Measurements from ENCODE around the gene CES1.
"Not testable (repeated sequence)": the region's sequence is repeated elsewhere in the genome, so short reads cannot be mapped to it uniquely, and the experiment has no call there.

Gene CES1

DNA sequence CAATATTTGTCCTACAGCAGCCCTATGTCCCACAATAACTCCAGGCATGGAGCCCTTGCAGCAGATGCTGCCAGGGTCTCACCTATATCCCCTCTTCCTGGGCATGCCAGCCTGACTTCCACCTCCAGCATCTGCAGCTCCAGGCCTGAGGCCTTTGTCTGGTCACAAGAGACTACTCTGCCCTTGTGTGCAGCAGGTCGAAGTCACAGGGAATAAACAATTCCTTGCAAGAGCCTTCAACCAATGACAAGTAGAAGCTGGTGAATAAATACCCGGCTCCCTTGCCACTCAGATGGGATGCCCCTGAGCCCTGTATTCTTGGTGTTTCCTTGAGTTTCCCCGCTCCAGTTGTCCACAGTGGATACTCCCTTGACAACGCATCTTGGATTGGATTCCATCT, 23.0 kb downstream of the CES1 start:
- Mint-ChIP-seq H3K36me3 (ENCODE audit: insufficient read depth) (no peaks in the 10 kb centered on the region), H3K4me3 (no peak overlapping the region), H3K27me3 (peaks cover 41% of the 10 kb centered on the region), H3K9me3 (no peaks in the 10 kb centered on the region), H3K27ac (ENCODE audit: low read depth) (no peak overlapping the region), H3K4me1 (no peaks in the 10 kb centered on the region)
- DNase-seq (ENCODE audit: low spot score in 2 of 2) (no peak), ATAC-seq (replicated peaks; ENCODE audit: extremely low read depth, poor library complexity, severe bottlenecking) (no peak)

DNA sequence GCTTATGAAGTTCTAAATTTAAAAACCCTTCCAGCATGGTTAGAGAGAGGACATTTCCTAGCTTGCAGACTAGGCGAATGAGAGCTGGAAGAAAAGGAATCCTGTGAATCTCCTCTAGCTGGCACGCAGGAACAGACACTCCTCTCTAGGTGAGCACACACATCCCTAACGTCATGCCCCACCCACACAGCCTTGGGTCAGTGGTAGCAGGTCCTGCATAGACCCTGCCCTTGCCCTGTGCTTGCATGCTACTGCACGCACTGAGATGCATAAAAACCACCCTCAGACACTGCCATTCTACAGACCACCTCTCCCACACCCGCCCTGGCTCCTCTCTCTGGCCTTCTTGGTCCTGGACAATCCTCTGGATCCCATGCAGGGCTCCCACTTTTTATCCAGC, 23.5 kb downstream of the CES1 start:
- no peaks in the 10 kb centered on the region for H3K4me1 Mint-ChIP-seq
- no peak for ATAC-seq (replicated peaks; ENCODE audit: extremely low read depth, poor library complexity, severe bottlenecking)
- peaks cover 36% of the 10 kb centered on the region for H3K27me3 Mint-ChIP-seq
- no peak overlapping the region for H3K4me3 Mint-ChIP-seq
- H3K27ac Mint-ChIP-seq (ENCODE audit: low read depth) = no peak overlapping the region
- H3K9me3 Mint-ChIP-seq = no peaks in the 10 kb centered on the region
- H3K36me3 Mint-ChIP-seq (ENCODE audit: insufficient read depth) = no peaks in the 10 kb centered on the region
- DNase-seq (ENCODE audit: low spot score in 2 of 2) = no peak

DNA sequence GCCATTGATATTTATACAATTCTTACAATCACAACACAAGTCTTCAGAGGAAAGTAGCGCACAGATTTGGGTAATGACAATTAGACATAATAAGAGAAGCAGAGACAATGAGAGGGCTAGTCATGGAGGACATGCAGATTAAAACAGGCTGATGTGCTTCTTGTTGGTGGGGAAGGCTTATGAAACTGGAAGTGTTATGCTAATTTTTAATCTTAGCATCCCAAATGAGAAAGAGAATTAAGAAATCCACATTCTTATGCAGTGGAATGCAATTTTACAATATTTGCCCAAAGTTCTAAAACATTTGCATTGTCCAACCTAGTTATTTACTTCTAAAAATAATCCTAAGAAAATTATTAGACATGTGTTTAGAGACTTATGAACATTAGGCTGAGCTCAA, 24.6 kb downstream of the CES1 start:
- not testable (repeated sequence) for H3K9me3 Mint-ChIP-seq; ATAC-seq (replicated peaks; ENCODE audit: extremely low read depth, poor library complexity, severe bottlenecking); H3K36me3 Mint-ChIP-seq (ENCODE audit: insufficient read depth); DNase-seq (ENCODE audit: low spot score in 2 of 2); H3K4me1 Mint-ChIP-seq; H3K4me3 Mint-ChIP-seq; H3K27ac Mint-ChIP-seq (ENCODE audit: low read depth)
- H3K27me3 Mint-ChIP-seq = peaks cover 35% of the 10 kb centered on the region

DNA sequence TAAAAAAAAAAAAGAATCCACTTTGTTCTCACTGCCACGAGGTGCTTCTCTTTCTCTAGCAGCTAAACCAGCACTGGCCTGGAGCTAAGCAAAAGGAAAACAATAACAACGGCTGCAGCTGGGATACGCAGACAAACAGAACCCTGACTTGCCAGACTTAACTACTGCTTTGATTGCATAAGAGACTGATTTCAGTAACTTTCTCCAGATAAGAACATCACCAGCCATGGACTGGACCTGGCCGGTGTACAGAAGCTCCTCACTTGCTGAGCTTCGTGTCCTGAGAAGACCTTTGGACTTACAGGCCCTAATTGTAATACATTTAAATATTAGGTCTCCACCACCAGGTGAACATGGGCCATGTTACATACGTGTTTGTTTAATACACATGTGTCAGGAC, 27.8 kb downstream of the CES1 start:
- H3K27ac Mint-ChIP-seq (ENCODE audit: low read depth); H3K9me3 Mint-ChIP-seq; ATAC-seq (replicated peaks; ENCODE audit: extremely low read depth, poor library complexity, severe bottlenecking); H3K36me3 Mint-ChIP-seq (ENCODE audit: insufficient read depth); H3K4me3 Mint-ChIP-seq; H3K27me3 Mint-ChIP-seq; DNase-seq (ENCODE audit: low spot score in 2 of 2); H3K4me1 Mint-ChIP-seq: not testable (repeated sequence)

DNA sequence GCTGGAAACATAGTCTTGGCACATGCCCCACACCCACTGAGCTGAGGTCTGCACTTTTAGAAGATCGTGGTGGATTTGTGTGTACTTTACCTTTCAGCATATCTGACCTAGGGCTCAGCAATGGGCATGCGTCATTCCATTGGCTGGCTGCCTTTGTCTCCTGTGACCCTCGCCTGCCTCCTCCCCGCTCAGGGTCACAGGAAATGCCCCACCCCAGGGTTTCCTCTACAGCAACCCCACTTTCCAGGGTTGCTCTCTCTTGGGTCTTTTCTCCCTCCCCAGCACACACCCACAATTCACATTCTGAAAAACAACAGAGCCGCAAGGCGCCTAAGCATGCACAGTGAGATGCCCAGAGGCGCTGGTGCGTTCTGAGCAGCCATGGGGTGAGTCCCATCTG, 29.2 kb downstream of the CES1 start:
- H3K4me1 Mint-ChIP-seq; H3K36me3 Mint-ChIP-seq (ENCODE audit: insufficient read depth); DNase-seq (ENCODE audit: low spot score in 2 of 2); H3K9me3 Mint-ChIP-seq; H3K27me3 Mint-ChIP-seq; H3K27ac Mint-ChIP-seq (ENCODE audit: low read depth); H3K4me3 Mint-ChIP-seq: not testable (repeated sequence)
- ATAC-seq (replicated peaks; ENCODE audit: extremely low read depth, poor library complexity, severe bottlenecking) = peak; percentile 88

DNA sequence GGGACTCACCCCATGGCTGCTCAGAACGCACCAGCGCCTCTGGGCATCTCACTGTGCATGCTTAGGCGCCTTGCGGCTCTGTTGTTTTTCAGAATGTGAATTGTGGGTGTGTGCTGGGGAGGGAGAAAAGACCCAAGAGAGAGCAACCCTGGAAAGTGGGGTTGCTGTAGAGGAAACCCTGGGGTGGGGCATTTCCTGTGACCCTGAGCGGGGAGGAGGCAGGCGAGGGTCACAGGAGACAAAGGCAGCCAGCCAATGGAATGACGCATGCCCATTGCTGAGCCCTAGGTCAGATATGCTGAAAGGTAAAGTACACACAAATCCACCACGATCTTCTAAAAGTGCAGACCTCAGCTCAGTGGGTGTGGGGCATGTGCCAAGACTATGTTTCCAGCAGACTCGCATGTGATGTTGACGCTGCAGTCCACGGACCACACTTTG, 39.9 kb downstream of the CES1 start:
- peak; percentile 85 for ATAC-seq (replicated peaks; ENCODE audit: extremely low read depth, poor library complexity, severe bottlenecking)
- DNase-seq (ENCODE audit: low spot score in 2 of 2); H3K9me3 Mint-ChIP-seq; H3K27ac Mint-ChIP-seq (ENCODE audit: low read depth); H3K4me1 Mint-ChIP-seq; H3K27me3 Mint-ChIP-seq; H3K36me3 Mint-ChIP-seq (ENCODE audit: insufficient read depth); H3K4me3 Mint-ChIP-seq: not testable (repeated sequence)

DNA sequence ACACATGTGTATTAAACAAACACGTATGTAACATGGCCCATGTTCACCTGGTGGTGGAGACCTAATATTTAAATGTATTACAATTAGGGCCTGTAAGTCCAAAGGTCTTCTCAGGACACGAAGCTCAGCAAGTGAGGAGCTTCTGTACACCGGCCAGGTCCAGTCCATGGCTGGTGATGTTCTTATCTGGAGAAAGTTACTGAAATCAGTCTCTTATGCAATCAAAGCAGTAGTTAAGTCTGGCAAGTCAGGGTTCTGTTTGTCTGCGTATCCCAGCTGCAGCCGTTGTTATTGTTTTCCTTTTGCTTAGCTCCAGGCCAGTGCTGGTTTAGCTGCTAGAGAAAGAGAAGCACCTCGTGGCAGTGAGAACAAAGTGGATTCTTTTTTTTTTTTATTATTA, 41.4 kb downstream of the CES1 start:
- ATAC-seq (replicated peaks; ENCODE audit: extremely low read depth, poor library complexity, severe bottlenecking); H3K36me3 Mint-ChIP-seq (ENCODE audit: insufficient read depth); H3K27me3 Mint-ChIP-seq; H3K27ac Mint-ChIP-seq (ENCODE audit: low read depth); H3K9me3 Mint-ChIP-seq; DNase-seq (ENCODE audit: low spot score in 2 of 2); H3K4me1 Mint-ChIP-seq; H3K4me3 Mint-ChIP-seq: not testable (repeated sequence)

DNA sequence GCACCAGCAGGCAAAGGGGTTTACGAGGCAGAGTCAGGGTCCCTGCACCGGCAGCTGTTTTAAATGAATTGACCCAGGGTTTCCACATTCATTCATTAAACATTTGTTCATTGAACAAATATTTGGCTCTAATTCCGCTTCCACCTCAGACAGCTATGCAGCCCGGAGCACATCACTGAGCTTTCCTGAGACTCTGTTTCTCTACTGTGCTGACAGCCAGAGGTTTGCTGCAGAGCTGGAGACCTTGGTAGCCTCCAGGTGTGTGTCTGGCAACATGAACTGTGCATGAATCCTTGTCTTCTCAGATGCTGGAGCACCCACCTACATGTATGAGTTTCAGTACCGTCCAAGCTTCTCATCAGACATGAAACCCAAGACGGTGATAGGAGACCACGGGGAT, 42.7 kb downstream of the CES1 start:
- H3K4me3 Mint-ChIP-seq; ATAC-seq (replicated peaks; ENCODE audit: extremely low read depth, poor library complexity, severe bottlenecking); H3K9me3 Mint-ChIP-seq: not testable (repeated sequence)

DNA sequence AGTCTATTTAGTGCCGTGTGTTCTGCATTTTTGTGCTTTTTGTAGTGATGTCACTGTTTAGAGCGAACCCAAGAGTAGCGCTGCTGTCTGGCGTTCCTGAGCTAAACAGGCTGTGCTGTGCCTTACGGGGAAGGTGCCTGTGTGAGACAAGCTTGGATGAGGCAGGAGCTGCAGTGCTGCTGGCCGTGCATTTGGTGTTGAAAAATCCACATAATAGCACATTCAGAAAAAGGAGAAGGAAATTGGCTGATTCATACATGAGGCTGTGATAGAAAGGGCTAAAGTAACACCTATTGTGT, 50.2 kb downstream of the CES1 start:
- H3K27me3 Mint-ChIP-seq = peaks cover 55% of the 10 kb centered on the region
- H3K4me3 Mint-ChIP-seq; DNase-seq (ENCODE audit: low spot score in 2 of 2); H3K27ac Mint-ChIP-seq (ENCODE audit: low read depth); ATAC-seq (replicated peaks; ENCODE audit: extremely low read depth, poor library complexity, severe bottlenecking); H3K9me3 Mint-ChIP-seq; H3K36me3 Mint-ChIP-seq (ENCODE audit: insufficient read depth); H3K4me1 Mint-ChIP-seq: not testable (repeated sequence)

More for the DNA sequence above, 42.7 kb downstream of the CES1 start:
- not testable (repeated sequence) for DNase-seq (ENCODE audit: low spot score in 2 of 2); H3K36me3 Mint-ChIP-seq (ENCODE audit: insufficient read depth); H3K27ac Mint-ChIP-seq (ENCODE audit: low read depth); H3K4me1 Mint-ChIP-seq
- H3K27me3 Mint-ChIP-seq = peaks cover 17% of the 10 kb centered on the region

DNA sequence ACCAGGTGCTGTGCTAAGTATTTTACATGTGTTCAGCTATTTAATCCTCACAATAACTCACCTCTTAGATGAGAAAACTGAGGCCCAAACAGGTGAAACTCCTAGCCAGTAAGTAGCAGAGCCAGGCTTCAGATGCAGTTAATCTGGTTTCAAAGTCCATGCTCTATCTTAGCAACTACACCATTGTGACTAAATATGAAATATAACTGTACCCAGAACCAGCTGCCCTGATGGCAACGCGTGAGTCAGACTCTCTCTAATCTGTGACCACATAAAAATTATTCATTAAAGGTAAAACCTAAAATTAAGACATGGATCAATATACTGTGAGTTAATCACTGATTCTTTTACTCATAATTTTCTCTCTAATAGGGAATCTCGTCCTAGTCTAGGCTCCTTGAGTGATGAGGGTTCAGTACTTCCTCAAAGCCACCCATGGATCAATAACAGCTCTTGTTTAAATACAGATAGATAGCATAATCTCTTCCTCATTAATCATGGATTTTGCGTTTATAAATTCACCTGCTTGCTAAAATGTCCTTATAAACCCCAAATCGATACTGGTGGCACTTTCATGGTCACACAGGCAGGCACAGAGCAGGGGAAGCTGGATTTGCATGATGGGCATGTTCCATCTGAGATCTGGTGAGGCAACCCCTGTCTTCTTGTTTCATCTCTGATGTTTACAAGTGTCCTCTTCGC, 50.7 kb downstream of the CES1 start:
- not testable (repeated sequence) for DNase-seq (ENCODE audit: low spot score in 2 of 2); H3K4me1 Mint-ChIP-seq; H3K27ac Mint-ChIP-seq (ENCODE audit: low read depth); H3K9me3 Mint-ChIP-seq; H3K4me3 Mint-ChIP-seq; H3K36me3 Mint-ChIP-seq (ENCODE audit: insufficient read depth); ATAC-seq (replicated peaks; ENCODE audit: extremely low read depth, poor library complexity, severe bottlenecking)
- H3K27me3 Mint-ChIP-seq = peaks cover 55% of the 10 kb centered on the region

DNA sequence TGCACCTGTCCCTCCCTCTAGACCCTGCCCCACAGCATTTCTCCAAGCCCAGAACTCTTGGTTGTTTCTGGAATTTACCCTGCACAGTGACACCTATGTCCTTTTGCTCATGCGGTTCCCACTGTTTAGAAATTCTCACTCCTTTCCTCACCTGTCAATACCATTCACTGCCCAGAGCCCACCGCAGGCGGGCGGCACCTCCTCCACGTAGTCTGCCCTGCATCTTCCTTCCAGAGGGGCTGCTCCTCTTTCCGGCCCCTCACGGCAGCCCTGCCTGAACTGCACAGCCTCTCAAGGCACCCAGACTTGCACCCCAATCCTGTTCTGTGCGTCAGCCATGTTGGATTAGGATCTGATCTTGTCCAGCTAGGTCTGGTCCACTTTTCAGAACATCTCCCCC, 51.4 kb downstream of the CES1 start:
- peaks cover 48% of the 10 kb centered on the region for H3K27me3 Mint-ChIP-seq
- H3K4me3 Mint-ChIP-seq = not testable (repeated sequence)

DNA sequence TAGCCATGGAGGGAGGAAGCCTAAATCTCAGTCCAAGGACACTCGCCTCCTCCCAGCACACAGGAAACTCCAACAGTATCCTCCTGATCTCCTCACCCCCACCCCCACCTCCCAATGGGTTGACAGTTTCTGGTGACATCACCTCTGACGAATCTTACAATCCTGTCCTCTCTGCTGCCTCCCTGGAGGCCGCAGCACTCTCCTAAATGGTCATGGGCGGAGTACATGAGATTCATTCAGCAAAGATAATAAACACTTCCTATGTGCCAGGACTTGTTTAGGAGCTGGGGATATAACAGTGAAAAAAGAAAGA, 52.8 kb downstream of the CES1 start:
- ATAC-seq (replicated peaks; ENCODE audit: extremely low read depth, poor library complexity, severe bottlenecking); H3K4me1 Mint-ChIP-seq; H3K9me3 Mint-ChIP-seq; DNase-seq (ENCODE audit: low spot score in 2 of 2); H3K27ac Mint-ChIP-seq (ENCODE audit: low read depth); H3K36me3 Mint-ChIP-seq (ENCODE audit: insufficient read depth); H3K4me3 Mint-ChIP-seq: not testable (repeated sequence)
- H3K27me3 Mint-ChIP-seq = peaks cover 38% of the 10 kb centered on the region

More for the DNA sequence above, 51.4 kb downstream of the CES1 start:
- H3K27ac Mint-ChIP-seq (ENCODE audit: low read depth); ATAC-seq (replicated peaks; ENCODE audit: extremely low read depth, poor library complexity, severe bottlenecking); H3K4me1 Mint-ChIP-seq; H3K36me3 Mint-ChIP-seq (ENCODE audit: insufficient read depth); H3K9me3 Mint-ChIP-seq; DNase-seq (ENCODE audit: low spot score in 2 of 2): not testable (repeated sequence)

DNA sequence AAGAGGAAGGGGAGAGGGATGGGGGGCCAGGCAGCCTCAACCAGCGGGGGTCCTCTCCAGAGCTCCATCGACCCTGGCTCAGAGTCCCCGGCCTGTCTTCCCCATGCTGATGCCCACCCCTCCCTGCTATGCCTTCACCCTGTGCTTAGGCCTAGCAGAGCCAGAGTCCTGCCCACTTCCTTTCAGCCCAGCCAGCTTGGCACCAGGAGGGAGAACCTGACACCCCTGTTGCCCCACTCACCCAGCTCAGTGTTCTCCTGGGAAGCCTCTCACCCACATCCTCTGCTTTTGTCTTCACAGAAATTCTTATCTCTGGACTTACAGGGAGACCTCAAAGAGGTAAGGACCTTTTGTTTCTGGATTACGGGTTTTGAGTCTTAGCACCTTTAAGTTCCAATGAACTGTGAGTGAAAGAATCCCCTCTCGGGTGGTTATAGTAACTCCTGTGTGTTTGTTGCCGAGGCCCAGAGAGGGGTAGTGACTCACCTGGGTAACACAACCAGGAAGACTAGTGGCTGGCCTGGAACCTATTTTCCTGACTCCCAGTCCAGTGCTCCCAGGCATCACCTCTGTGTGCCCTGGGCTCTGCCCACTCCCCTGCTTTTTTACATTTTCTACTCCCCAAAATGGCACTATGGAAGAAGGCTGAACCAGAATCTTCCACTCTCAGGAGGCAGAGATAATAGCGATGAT, 53.3 kb downstream of the CES1 start:
- no peak for ATAC-seq (replicated peaks; ENCODE audit: extremely low read depth, poor library complexity, severe bottlenecking)
- H3K36me3 Mint-ChIP-seq (ENCODE audit: insufficient read depth) = no peaks in the 10 kb centered on the region
- H3K27me3 Mint-ChIP-seq = peaks cover 34% of the 10 kb centered on the region
- no peaks in the 10 kb centered on the region for H3K4me1 Mint-ChIP-seq
- no peak overlapping the region for H3K4me3 Mint-ChIP-seq
- no peaks in the 10 kb centered on the region for H3K9me3 Mint-ChIP-seq
- no peak for DNase-seq (ENCODE audit: low spot score in 2 of 2)
- no peak overlapping the region for H3K27ac Mint-ChIP-seq (ENCODE audit: low read depth)

Measured in central memory CD8-positive, alpha-beta T cell (primary cell).